HEK293 (cell line): ENCODE results near the gene CAP2.
"Not testable (repeated sequence)": the region's sequence is repeated elsewhere in the genome, so short reads cannot be mapped to it uniquely, and the experiment has no call there.

Source experiments
- CTCF ChIA-PET: fragments of 350-600 bp; formaldehyde crosslinking; extraction: SDS; loops from one replicate; lab custom pipeline; 2021; ENCODE audit warnings: antibody characterized with exemption; lab: Yijun Ruan, JAX
- POLR2A ChIA-PET: fragments of 300-600 bp; formaldehyde crosslinking; extraction: SDS; loops from one replicate; lab custom pipeline; 2020; ENCODE audit warnings: antibody characterized with exemption, inconsistent platforms; lab: Yijun Ruan, JAX
- H3K27ac ChIP-seq: fragments of 200-500 bp; sonication (Bioruptor generic); 2 replicates; pipeline ENCODE4 v1.5.1; 2014; ENCODE audit warnings: low read depth, low read length, control low read depth, inconsistent platforms; ENCODE audit errors: extremely low read depth
- H3K36me3 ChIP-seq, 2 experiments: fragments of 200-500 bp in 1 of 2; sonication (Bioruptor generic) in 1 of 2; 1 replicate in 1 of 2; 2 replicates in 1 of 2; pipeline ENCODE4 v1.5.1; 2014 to 2017; ENCODE audit warnings: inconsistent platforms in 2 of 2, low read length in 2 of 2; ENCODE audit not compliant: control insufficient read depth in 2 of 2, insufficient read depth in 1 of 2
- H3K4me1 ChIP-seq: fragments of 200-500 bp; sonication (Bioruptor generic); 2 replicates; pipeline ENCODE4 v1.5.1; 2014; ENCODE audit warnings: mild to moderate bottlenecking, low read length, inconsistent platforms; ENCODE audit not compliant: control insufficient read depth, insufficient read depth
- H3K4me3 ChIP-seq: 2 replicates; pipeline ENCODE4 v1.5.1; 2011; ENCODE audit warnings: low read depth, mild to moderate bottlenecking, control low read depth, low read length, moderate library complexity
- H3K9me3 ChIP-seq: fragments of 200-500 bp; sonication (Bioruptor generic); 2 replicates; pipeline ENCODE4 v1.5.1; 2014; ENCODE audit warnings: low read depth, low read length, inconsistent platforms; ENCODE audit not compliant: control insufficient read depth, insufficient read depth
- PRDM1 ChIP-seq: fragments of 450-650 bp; formaldehyde crosslinking; IDR thresholded peaks from 2 replicates; pipeline ENCODE4; 2016; ENCODE audit warnings: missing biosample characterization, missing genetic modification characterization
- ZNF146 ChIP-seq: fragments of 450-650 bp; formaldehyde crosslinking; IDR thresholded peaks from 2 replicates; pipeline ENCODE4 v1.5.1; 2016; ENCODE audit warnings: missing biosample characterization, missing genetic modification characterization
- ZNF24 ChIP-seq: fragments of 450-650 bp; formaldehyde crosslinking; IDR thresholded peaks from 2 replicates; pipeline ENCODE4 v1.5.1; 2016; ENCODE audit warnings: missing biosample characterization, missing genetic modification characterization
- ZNF558 ChIP-seq: fragments of 450-650 bp; formaldehyde crosslinking; IDR thresholded peaks from 2 replicates; pipeline ENCODE4 v1.5.1; 2016; ENCODE audit warnings: missing biosample characterization, missing genetic modification characterization
- ZNF560 ChIP-seq: fragments of 450-650 bp; formaldehyde crosslinking; IDR thresholded peaks from 2 replicates; pipeline ENCODE4 v1.5.1; 2017; ENCODE audit warnings: missing biosample characterization, missing genetic modification characterization, borderline replicate concordance
- ZNF624 ChIP-seq: fragments of 450-650 bp; formaldehyde crosslinking; IDR thresholded peaks from 2 replicates; pipeline ENCODE4 v1.5.1; 2017; ENCODE audit warnings: missing biosample characterization, missing genetic modification characterization
- ZNF626 ChIP-seq: fragments of 450-650 bp; sonication (Bioruptor Pico); formaldehyde crosslinking; IDR thresholded peaks from 2 replicates; pipeline ENCODE4 v1.5.1; 2018; ENCODE audit warnings: missing biosample characterization, missing genetic modification characterization, inconsistent platforms
- ZNF629 ChIP-seq: fragments of 450-650 bp; formaldehyde crosslinking; IDR thresholded peaks from 2 replicates; pipeline ENCODE4 v1.5.1; 2017; ENCODE audit warnings: missing biosample characterization, missing genetic modification characterization
- ZNF654 ChIP-seq: fragments of 450-650 bp; formaldehyde crosslinking; IDR thresholded peaks from 2 replicates; pipeline ENCODE4 v1.5.1; 2016; ENCODE audit warnings: low read depth, missing biosample characterization, missing genetic modification characterization
- ZNF664 ChIP-seq: fragments of 450-650 bp; formaldehyde crosslinking; IDR thresholded peaks from 2 replicates; pipeline ENCODE4 v1.5.1; 2016; ENCODE audit warnings: missing biosample characterization, missing genetic modification characterization
- ZXDB ChIP-seq: fragments of 450-650 bp; formaldehyde crosslinking; IDR thresholded peaks from 2 replicates; pipeline ENCODE4 v1.5.1; 2016; ENCODE audit warnings: missing biosample characterization, missing genetic modification characterization
- TF ChIP-seq, protein P1 (sequence below): fragments of 450-650 bp; formaldehyde crosslinking; IDR thresholded peaks from 2 replicates; pipeline ENCODE4 v1.5.1; 2016; ENCODE audit warnings: missing biosample characterization, missing genetic modification characterization
- TF ChIP-seq, protein P2 (sequence below): fragments of 450-650 bp; formaldehyde crosslinking; IDR thresholded peaks from 2 replicates; pipeline ENCODE4 v1.5.1; 2016; ENCODE audit warnings: missing biosample characterization, missing genetic modification characterization
- TF ChIP-seq, protein P3 (sequence below): fragments of 450-650 bp; formaldehyde crosslinking; IDR thresholded peaks from 2 replicates; pipeline ENCODE4 v1.5.1; 2017; ENCODE audit warnings: missing biosample characterization, mild to moderate bottlenecking, missing genetic modification characterization, moderate library complexity
- TF ChIP-seq, protein P4 (sequence below): fragments of 450-650 bp; formaldehyde crosslinking; IDR thresholded peaks from 2 replicates; pipeline ENCODE4 v1.5.1; 2017; ENCODE audit warnings: missing biosample characterization, missing genetic modification characterization

CAP2 gene

DNA sequence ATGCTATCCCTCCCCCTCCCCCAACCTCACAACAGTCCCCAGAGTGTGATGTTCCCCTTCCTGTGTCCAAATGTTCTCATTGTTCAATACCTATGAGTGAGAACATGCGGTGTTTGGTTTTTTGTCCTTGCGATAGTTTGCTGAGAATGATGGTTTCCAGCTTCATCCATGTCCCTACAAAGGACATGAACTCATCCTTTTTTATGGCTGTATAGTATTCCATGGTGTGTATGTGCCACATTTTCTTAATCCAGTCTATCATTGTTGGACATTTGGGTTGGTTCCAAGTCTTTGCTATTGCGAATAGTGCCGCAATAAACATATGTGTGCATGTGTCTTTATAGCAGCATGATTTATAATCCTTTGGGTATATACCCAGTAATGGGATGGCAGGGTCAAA lies 152.3 kb downstream of the CAP2 start:
- TF ChIP-seq, protein P1, sequence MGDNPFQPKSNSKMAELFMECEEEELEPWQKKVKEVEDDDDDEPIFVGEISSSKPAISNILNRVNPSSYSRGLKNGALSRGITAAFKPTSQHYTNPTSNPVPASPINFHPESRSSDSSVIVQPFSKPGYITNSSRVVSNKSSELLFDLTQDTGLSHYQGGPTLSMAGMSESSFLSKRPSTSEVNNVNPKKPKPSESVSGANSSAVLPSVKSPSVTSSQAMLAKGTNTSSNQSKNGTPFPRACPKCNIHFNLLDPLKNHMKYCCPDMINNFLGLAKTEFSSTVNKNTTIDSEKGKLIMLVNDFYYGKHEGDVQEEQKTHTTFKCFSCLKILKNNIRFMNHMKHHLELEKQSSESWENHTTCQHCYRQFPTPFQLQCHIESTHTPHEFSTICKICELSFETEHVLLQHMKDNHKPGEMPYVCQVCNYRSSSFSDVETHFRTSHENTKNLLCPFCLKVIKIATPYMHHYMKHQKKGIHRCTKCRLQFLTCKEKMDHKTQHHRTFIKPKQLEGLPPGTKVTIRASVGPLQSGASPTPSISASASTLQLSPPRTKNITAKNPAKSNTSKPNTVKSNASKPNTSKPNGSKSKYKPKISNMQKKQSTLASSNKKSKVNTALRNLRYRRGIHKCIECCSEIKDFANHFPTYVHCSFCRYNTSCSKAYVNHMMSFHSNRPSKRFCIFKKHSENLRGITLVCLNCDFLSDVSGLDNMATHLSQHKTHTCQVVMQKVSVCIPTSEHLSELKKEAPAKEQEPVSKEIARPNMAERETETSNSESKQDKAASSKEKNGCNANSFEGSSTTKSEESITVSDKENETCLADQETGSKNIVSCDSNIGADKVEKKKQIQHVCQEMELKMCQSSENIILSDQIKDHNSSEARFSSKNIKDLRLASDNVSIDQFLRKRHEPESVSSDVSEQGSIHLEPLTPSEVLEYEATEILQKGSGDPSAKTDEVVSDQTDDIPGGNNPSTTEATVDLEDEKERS (tag by site-specific recombination) = peak; percentile 93
- TF ChIP-seq, protein P2, sequence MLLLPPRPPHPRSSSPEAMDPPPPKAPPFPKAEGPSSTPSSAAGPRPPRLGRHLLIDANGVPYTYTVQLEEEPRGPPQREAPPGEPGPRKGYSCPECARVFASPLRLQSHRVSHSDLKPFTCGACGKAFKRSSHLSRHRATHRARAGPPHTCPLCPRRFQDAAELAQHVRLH (tag by site-specific recombination) = peak; percentile 51; the same call in 1 of the 2 replicates
- TF ChIP-seq ZNF146 (tag by site-specific recombination) = peak; percentile 92
- peaks cover 8 to 12% of the 10 kb centered on the region in 2 experiments; a peak in 2 of 3 replicates for H3K36me3 ChIP-seq
- CTCF ChIA-PET, POLR2A ChIA-PET, H3K9me3 ChIP-seq, H3K4me1 ChIP-seq, H3K27ac ChIP-seq, H3K4me3 ChIP-seq: not testable (repeated sequence)

DNA sequence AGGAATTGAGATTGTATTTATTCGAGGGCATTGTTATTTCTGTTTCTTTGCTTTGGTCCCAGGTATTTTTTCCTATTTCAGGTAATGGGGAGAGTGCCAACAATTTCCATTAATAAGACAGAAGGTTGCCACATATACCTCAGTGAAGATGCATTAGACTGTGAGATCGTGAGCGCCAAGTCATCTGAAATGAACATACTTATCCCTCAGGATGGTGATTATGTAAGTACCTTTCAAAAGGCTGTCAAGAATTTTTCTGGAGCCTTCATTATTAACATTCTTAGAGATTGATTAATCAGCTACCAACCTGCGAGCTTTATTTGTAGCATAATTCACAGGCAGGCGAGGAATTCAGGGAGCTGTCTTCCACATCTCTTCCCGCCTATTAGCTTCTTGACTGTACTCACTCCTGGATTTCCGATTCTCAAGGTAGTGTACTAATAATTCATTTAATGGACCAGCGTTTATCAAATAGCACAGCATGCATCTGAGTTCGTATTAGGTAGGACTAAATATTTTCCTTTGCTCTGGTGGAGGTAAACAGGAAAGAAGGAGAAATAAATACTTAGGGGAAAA lies 158.1 kb downstream of the CAP2 start:
- CTCF ChIA-PET = interaction anchor here (0.5 kb wide), 1 partner anchor 372 kb away, joined by 3 read pairs; no protein-coding TSS in a partner anchor
- H3K4me3 ChIP-seq = no peak overlapping the region
- H3K4me1 ChIP-seq = no peaks in the 10 kb centered on the region
- POLR2A ChIA-PET = interaction anchor here (1.2 kb wide), 1 partner anchor 49 kb away, joined by 4 read pairs; the partner anchor contains the start of gene FAM8A1
- H3K9me3 ChIP-seq = no peaks in the 10 kb centered on the region
- TF ChIP-seq PRDM1 (tag by site-specific recombination) (no peak), ZNF626 (tag by site-specific recombination) (no peak), ZNF664 (no peak), ZNF624 (tag by site-specific recombination) (no peak), ZNF558 (tag by site-specific recombination) (no peak), ZNF629 (tag by site-specific recombination) (no peak), ZNF560 (tag by site-specific recombination) (no peak), ZNF654 (tag by site-specific recombination) (no peak), ZXDB (no peak), ZNF24 (tag by site-specific recombination) (no peak)
- TF ChIP-seq, protein P1 (tag by site-specific recombination) = no peak
- TF ChIP-seq, protein P2 (tag by site-specific recombination) = no peak
- TF ChIP-seq, protein P3, sequence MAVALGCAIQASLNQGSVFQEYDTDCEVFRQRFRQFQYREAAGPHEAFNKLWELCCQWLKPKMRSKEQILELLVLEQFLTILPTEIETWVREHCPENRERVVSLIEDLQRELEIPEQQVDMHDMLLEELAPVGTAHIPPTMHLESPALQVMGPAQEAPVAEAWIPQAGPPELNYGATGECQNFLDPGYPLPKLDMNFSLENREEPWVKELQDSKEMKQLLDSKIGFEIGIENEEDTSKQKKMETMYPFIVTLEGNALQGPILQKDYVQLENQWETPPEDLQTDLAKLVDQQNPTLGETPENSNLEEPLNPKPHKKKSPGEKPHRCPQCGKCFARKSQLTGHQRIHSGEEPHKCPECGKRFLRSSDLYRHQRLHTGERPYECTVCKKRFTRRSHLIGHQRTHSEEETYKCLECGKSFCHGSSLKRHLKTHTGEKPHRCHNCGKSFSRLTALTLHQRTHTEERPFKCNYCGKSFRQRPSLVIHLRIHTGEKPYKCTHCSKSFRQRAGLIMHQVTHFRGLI (tag by site-specific recombination) = no peak
- TF ChIP-seq, protein P4, sequence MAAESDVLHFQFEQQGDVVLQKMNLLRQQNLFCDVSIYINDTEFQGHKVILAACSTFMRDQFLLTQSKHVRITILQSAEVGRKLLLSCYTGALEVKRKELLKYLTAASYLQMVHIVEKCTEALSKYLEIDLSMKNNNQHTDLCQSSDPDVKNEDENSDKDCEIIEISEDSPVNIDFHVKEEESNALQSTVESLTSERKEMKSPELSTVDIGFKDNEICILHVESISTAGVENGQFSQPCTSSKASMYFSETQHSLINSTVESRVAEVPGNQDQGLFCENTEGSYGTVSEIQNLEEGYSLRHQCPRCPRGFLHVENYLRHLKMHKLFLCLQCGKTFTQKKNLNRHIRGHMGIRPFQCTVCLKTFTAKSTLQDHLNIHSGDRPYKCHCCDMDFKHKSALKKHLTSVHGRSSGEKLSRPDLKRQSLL (tag by site-specific recombination) = no peak
- no peak overlapping the region for H3K27ac ChIP-seq
- H3K36me3 ChIP-seq = no peaks in the 10 kb centered on the region; a peak in 1 of 3 replicates
